GM21825 (cell line): ENCODE results near the gene INMT.

Experiments used
- ATAC-seq: cut with Tn5 transposase; IDR thresholded peaks from one replicate; pipeline ENCODE4 v1.9.1; 2021; ENCODE audit warnings: mild to moderate bottlenecking, moderate library complexity; ENCODE audit not compliant: unreplicated experiment

INMT gene

GRCh38 chr7:30779574-30779973 lies 27.6 kb downstream of the INMT start:
- no peak for ATAC-seq

DNA sequence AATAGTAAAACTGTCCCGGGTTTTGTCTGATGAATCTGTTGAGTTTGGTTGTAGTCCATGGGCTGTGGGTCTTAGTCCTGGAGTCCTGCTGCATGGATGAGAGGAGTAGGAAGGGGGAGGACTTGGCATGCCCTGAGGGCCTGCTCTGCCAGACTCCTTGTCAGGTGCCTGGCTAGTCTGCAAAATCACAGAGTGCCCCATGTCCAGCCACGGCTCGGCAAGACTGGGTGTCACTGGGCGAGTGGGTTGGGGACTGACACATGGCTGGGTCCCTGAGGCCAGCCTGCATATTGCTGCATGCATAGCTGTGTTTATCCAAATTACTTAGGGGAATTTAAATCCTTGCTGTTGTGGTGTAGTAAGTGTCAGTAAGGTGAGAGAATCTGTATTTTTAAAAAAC lies 29.0 kb downstream of the INMT start:
- no peak for ATAC-seq

GRCh38 chr7:30782690-30783089 lies 30.8 kb downstream of the INMT start:
- no peak for ATAC-seq

- ATAC-seq = no peak
Observed at GRCh38 chr7:30785786-30786185, 33.9 kb downstream of the INMT start.

DNA sequence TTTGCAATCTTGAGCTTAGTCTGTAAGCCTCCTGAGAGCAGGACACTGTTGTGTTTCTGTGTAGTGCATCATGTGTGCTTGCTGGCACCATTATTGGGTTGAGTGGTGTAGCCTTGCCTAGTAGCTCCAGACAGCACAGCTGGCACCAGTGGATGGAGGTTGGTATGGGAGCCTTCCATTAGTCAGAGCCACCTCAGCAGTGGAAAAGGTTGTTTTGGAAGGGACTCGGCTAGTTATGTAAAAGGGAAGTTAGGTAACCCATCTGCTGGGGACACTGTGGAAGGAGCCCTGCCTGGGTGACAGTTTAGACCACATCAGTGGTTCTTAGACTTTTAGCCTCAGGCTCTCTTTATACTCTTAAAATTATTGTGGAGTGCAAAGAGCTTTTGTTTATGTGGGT lies 35.6 kb downstream of the INMT start:
- no peak for ATAC-seq

DNA sequence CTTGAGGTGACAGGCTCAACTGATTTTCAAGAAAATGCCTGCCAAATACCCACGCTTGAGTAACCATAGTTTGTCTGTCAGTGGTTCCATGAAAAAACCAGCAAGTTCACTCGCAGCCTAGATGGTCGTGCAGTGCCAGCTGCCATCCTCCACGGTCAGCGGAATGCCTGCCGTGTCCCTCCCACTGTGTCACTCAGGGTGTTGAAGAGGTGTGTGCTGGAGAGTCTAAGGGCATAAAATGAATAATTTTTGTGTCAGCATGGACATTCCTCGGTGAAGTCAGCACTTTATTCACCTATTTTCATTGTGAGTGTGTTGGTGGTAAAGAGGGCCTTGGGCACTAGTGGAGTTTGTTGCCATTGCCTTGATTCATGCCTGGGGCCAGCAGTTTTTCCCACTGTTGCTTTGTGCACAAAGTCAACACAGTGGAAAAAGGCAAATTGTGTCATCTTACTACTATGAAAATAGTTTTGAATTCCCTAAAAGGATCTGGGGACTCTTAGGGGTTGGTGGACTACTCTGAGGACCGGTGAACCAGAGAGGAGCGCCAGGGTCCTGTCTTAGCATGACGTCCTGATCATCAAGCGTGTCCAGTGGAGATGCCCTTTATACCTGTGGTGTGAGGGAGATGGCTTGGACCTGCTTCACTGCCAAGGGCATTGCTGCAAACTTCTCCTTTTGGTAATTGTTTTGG lies 36.9 kb downstream of the INMT start:
- ATAC-seq = no peak

GRCh38 chr7:30789334-30789711 lies 37.4 kb downstream of the INMT start:
- ATAC-seq = no peak

GRCh38 chr7:30790356-30790755 lies 38.4 kb downstream of the INMT start:
- ATAC-seq = no peak

- no peak for ATAC-seq
Observed at GRCh38 chr7:30791114-30791513, 39.2 kb downstream of the INMT start.

GRCh38 chr7:30795161-30795948 lies 43.4 kb downstream of the INMT start:
- peak; percentile 15 for ATAC-seq

DNA sequence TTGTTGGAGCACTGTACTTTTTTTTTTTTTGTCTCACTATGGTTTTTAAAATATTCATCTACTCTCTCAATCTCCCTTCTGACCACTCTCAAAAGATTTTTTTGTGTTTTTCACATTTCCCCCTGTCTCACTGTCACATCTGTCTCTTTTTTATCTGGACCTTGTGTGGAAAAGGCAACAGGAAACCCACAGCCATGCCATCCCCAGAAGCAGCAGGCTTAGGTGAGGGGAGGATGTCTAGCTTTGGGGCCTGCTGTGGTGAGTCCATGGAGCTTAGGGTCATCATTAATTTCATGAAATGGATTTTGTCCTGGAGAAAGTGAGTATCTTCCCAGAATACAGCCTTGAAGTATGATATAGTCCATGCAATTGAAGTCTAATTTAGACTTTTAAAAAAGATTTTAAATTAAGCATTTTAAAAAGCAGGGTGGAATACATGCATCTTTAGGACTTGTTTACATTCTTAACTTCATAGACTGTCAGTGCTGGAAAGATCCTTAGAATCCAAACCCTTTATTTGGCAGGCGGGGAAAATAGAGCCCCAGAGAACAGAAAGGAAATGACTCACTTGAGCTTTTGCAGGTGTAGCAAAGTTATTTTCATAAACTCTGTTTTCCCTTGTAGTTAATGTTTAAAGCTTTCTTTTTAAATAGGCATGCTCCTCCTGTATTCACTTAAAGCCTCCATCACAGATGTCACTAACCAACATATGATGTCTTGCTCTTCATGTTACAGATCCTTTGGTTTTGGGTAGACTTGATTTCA lies 44.4 kb downstream of the INMT start:
- ATAC-seq = peak; percentile 17

DNA sequence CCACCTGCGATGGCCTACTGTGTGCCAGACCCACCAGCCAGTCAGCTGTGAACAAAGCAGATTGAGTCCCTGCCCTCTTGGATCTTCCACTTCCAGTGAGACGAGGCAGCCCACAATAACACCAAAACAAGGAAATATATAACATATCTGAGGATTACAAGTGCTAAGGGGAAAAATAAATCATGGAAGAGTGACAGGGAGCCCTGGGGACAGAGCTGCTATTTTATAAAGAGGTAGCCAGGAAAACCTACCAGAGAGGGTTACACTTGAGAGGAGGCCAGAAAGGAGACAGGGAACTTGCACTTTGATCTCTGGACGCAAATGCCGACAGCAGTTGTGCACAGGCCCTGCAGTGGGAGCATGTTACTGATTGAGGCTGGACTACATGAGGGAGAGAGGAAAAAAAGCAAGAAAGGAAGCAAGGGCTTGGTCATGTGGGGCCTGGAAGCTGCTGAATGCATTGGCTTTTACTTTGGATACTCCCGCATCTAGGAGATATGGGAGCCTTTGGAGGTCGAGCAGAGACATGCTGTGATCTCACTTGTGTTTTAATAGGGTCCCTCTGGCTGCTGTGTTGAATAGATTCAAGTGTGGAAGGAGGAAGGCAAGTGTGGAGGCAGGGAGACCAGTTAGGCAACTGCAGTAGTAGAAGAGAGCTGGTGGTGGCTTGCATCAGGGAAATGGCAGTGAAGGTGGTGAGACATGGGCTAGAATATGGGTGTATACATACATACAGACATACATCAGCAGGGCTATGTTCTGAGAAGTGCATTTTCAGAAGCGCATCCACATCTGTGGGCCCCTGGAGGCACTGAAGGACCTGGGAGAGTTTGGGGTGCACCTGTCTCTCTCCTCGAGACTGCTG lies 45.5 kb downstream of the INMT start:
- ATAC-seq = no peak

DNA sequence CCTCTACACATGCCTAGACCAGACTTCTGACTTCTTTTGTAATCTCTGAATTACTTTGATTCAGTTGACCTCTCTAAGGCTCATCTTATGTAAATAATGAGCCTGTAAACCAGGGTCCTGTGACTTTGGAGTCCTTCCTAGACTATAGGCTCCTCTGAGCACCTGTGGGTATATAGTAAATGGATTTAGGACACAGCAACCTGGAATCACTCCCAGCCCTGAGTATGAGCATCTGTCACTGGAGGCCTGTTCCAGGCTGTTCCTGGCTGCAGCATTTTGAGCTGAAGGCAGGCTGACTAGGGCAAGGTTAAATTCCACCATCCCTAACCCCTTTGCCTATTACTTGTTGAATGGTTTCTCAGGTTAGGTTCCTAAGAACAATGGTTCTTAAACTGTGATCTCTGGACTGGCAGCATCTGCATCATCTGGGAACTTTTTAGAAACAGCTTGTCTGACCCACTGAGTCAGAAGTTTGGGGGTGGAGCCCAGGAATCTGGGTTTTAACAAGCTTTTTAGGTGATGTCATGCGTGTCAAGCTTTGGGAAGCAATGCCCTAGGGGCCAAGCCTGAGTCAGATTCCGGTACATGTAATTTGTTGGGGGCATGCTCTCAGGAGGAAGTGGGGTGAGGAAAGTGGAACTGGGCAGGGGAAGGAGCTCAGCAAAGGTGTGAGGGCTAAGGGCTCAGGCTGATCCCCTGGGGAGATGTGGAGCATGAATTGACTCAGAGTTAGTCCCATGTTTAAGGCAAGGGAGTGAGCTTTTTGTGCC lies 47.5 kb downstream of the INMT start:
- ATAC-seq = peak; percentile 74

GRCh38 chr7:30799976-30800661 lies 48.2 kb downstream of the INMT start:
- ATAC-seq = no peak

DNA sequence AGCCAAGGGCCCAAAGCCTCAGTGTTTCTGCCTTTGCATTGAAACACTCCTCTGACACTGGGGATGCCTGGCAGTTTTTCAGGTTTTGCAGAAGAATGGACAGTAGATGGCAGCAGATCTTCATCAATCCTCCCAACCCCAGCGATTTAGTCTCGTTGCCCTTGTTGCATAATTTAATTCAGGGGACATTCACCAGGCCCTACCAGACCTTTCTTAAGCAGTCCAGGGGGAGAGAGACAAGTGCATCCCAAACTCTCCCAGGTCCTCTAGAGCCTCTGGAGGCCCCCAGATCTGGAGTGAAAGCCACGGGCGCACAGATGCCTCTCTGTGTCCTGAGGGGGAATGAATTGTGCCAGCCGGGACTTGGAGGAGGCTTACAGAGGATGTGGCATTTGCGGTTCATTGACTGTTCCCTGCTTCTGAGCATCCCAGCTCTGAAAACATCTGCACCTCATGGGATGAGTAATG lies 48.9 kb downstream of the INMT start:
- no peak for ATAC-seq

- no peak for ATAC-seq
Observed at GRCh38 chr7:30802812-30803211, 50.9 kb downstream of the INMT start.

DNA sequence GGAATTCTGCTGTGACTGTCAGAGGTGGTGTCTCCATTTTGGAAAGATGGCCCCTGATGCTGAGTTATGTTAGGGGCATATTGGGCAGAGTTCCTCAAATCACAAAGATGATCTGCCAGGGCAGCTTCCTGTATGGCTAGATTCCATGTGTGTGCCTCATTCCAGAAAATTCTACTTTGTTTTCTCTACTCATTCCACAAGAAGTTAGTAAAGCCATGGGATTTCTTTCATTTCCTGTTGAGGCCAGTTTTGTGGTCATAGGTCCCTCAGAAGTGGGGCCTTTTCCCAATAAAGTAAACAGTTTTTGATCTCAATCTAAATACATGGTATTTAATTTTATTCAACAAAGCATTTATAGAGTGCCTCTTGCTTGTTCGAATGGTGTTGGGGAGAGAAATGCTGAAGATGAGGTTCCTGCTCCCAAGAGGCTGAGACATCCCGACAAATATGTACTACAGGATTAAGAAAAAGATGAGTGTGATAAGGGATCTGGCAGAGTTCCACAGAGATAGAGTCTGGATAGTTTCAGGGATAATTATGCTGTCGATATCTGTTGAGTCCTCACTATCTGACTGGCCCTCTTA lies 52.2 kb downstream of the INMT start:
- no peak for ATAC-seq

- ATAC-seq = no peak
Observed at GRCh38 chr7:30805081-30805691, 53.3 kb downstream of the INMT start.

GRCh38 chr7:30805931-30806330 lies 54.0 kb downstream of the INMT start:
- no peak for ATAC-seq
